Naive thymus-derived CD4-positive, alpha-beta T cell (primary cell): ENCODE data around the gene IRF2BPL. TPM values are rescaled to one million over a fixed set of nuclear protein-coding genes. Genes with fewer than 3 reads are reported as not detected.
A peak's percentile ranks its signal among the peaks of the same experiment; 100 is the strongest.

Experiments used
- ATAC-seq: fragments of 150-1000 bp; cut with Tn5 transposase; 2 replicates; pipeline ENCODE4 v1.10.0; 2021; ENCODE audit warnings: mild to moderate bottlenecking, moderate library complexity
- CTCF ChIA-PET: fragments of 350-600 bp; sonication (Branson Sonifier 250); formaldehyde crosslinking; loops from one replicate; lab custom pipeline; 2021; ENCODE audit warnings: antibody characterized with exemption; lab: Charles Lee
- POLR2A ChIA-PET: fragments of 350-600 bp; sonication (Branson Sonifier 250); formaldehyde crosslinking; loops from one replicate; lab custom pipeline; 2021; ENCODE audit warnings: antibody characterized with exemption, inconsistent platforms; lab: Charles Lee
- DNase-seq, 9 donors: peaks; one replicate each; pipeline versions ENCODE4 v3.0.0 to v3.0.0-alpha.2; 2020 to 2022; ENCODE audit warnings: mixed read lengths in 1 of 9
- H3K27ac ChIP-seq: one replicate; pipeline ENCODE4 v1.7.0; 2013; ENCODE audit warnings: mild to moderate bottlenecking, low read depth, low read length, moderate library complexity
- H3K27me3 ChIP-seq, 2 donors: one replicate each; pipeline ENCODE4 v1.7.0; 2013; ENCODE audit warnings: low read length in 2 of 2, mild to moderate bottlenecking in 2 of 2, moderate library complexity in 2 of 2; ENCODE audit not compliant: control insufficient read depth in 2 of 2, insufficient read depth in 2 of 2
- H3K36me3 ChIP-seq, 3 experiments: 1 replicate in 2 of 3; 2 replicates in 1 of 3; pipeline ENCODE4 v1.7.0; 2013; ENCODE audit warnings: low read length in 3 of 3, mild to moderate bottlenecking in 3 of 3, moderate library complexity in 1 of 3; ENCODE audit not compliant: insufficient read depth in 3 of 3, control insufficient read depth in 2 of 3
- H3K4me1 ChIP-seq, 2 donors: one replicate each; pipeline ENCODE4 v1.7.0; 2013; ENCODE audit warnings: low read length in 2 of 2, mild to moderate bottlenecking in 2 of 2, moderate library complexity in 1 of 2; ENCODE audit not compliant: control insufficient read depth in 2 of 2, insufficient read depth in 2 of 2
- H3K4me3 ChIP-seq: 2 replicates; pipeline ENCODE4 v1.7.0; 2013; ENCODE audit warnings: mild to moderate bottlenecking, low read length
- H3K9me3 ChIP-seq, 3 experiments: 1 replicate in 2 of 3; 2 replicates in 1 of 3; pipeline ENCODE4 v1.7.0; 2013; ENCODE audit warnings: low read length in 3 of 3; ENCODE audit not compliant: control insufficient read depth in 2 of 3
- H3K27ac Mint-ChIP-seq, 9 donors: one replicate each; pipeline ENCODE4 v1.8.0; 2020 to 2022; ENCODE audit warnings: mixed read lengths in 9 of 9, mild to moderate bottlenecking in 8 of 9, moderate library complexity in 5 of 9, inconsistent platforms in 2 of 9
- H3K27me3 Mint-ChIP-seq, 5 donors: one replicate each; pipeline ENCODE4 v1.8.0; 2021 to 2022; ENCODE audit warnings: mixed read lengths in 5 of 5, mild to moderate bottlenecking in 1 of 5
- H3K36me3 Mint-ChIP-seq, 5 donors: one replicate each; pipeline ENCODE4 v1.8.0; 2020 to 2022; ENCODE audit warnings: mixed read lengths in 5 of 5, mild to moderate bottlenecking in 3 of 5, inconsistent platforms in 1 of 5
- H3K4me1 Mint-ChIP-seq, 7 donors: one replicate each; pipeline ENCODE4 v1.8.0; 2020 to 2022; ENCODE audit warnings: mixed read lengths in 7 of 7, mild to moderate bottlenecking in 3 of 7, inconsistent platforms in 1 of 7
- H3K4me3 Mint-ChIP-seq, 10 donors: one replicate each; pipeline ENCODE4 v1.8.0; 2020 to 2022; ENCODE audit warnings: mild to moderate bottlenecking in 10 of 10, mixed read lengths in 10 of 10, moderate library complexity in 6 of 10, inconsistent platforms in 2 of 10
- H3K9me3 Mint-ChIP-seq, 11 donors: one replicate each; pipeline ENCODE4 v1.8.0; 2020 to 2022; ENCODE audit warnings: mixed read lengths in 11 of 11, mild to moderate bottlenecking in 4 of 11, inconsistent platforms in 1 of 11, moderate library complexity in 1 of 11
- intact Hi-C, 2 donors: fragments of 100-400 bp; cut with micrococcal nuclease; formaldehyde crosslinking; loops; one replicate each; pipeline ENCODE4 v1.15.1; 2023
- polyA plus RNA-seq, 2 donors: library from polyadenylated mRNA; unstranded; fragments of 300-500 nt; fragmentation: Illumina TruSeq; gene quantifications; one replicate each; pipeline ENCODE4 v1.2.3, GENCODE V29; 2021
- total RNA-seq, 6 experiments: library from RNA in 5 of 6; stranded (reverse) in 5 of 6; gene quantifications; 1 replicate in 5 of 6; 2 replicates in 1 of 6; pipeline ENCODE4 v1.2.3 and lab custom pipeline; 2021 to 2026

IRF2BPL gene
- total and polyA plus RNA-seq, 7 experiments from 2014 or later: 3.5 to 45.2 (median 33.7) TPM

- Mint-ChIP-seq H3K9me3 (peaks cover 0 to 9% (median 5%) of the 10 kb centered on the region in 11 donors), H3K36me3 (peaks cover 0 to 4% (median 0%) of the 10 kb centered on the region in 5 donors), H3K27me3 (peaks cover 0 to 2% (median 0%) of the 10 kb centered on the region in 5 donors), H3K4me1 (peaks cover 0 to 16% (median 11%) of the 10 kb centered on the region in 7 donors), H3K4me3 (no peak overlapping the region), H3K27ac (no peak overlapping the region)
- ATAC-seq: no peak
- Histone ChIP-seq H3K4me1 (no peaks in the 10 kb centered on the region), H3K27me3 (no peaks in the 10 kb centered on the region), H3K36me3 (no peaks in the 10 kb centered on the region), H3K4me3 (no peak overlapping the region), H3K9me3 (no peaks in the 10 kb centered on the region), H3K27ac (no peak overlapping the region)
- intact Hi-C loops: no loop called here
- DNase-seq: no peak
- POLR2A ChIA-PET: interaction anchor here (1.3 kb wide), 1 partner anchor 13 kb away, joined by 3 read pairs; no protein-coding TSS in a partner anchor
- CTCF ChIA-PET: no interaction called here
Observed at GRCh38 chr14:76984297-76984696, 44.2 kb downstream of the IRF2BPL start.

GRCh38 chr14:76981670-76982069 is 46.8 kb downstream of the IRF2BPL start:
- no peak overlapping the region for H3K4me3 ChIP-seq
- Mint-ChIP-seq H3K36me3 (peaks cover 0 to 4% (median 0%) of the 10 kb centered on the region in 5 donors), H3K27ac (peak overlapping the region in 1 of 9 donors; percentile 46), H3K4me3 (no peak overlapping the region), H3K4me1 (peaks cover 0 to 30% (median 20%) of the 10 kb centered on the region in 7 donors), H3K9me3 (peaks cover 0 to 9% (median 5%) of the 10 kb centered on the region in 11 donors), H3K27me3 (peaks cover 0 to 2% (median 0%) of the 10 kb centered on the region in 5 donors)
- ChIA-PET CTCF (interaction anchor here (1.4 kb wide), 1 partner anchor 70 kb away, joined by 4 read pairs; no protein-coding TSS in a partner anchor), POLR2A (interaction anchor here (0.7 kb wide), 1 partner anchor 37 kb away, joined by 4 read pairs; no protein-coding TSS in a partner anchor)
- no peak overlapping the region for H3K27ac ChIP-seq
- H3K27me3 ChIP-seq: no peaks in the 10 kb centered on the region
- DNase-seq (no peak), ATAC-seq (no peak)
- H3K9me3 ChIP-seq: no peaks in the 10 kb centered on the region
- intact Hi-C loops: no loop called here
- peaks cover 12 to 14% of the 10 kb centered on the region in 2 donors for H3K4me1 ChIP-seq
- H3K36me3 ChIP-seq: no peaks in the 10 kb centered on the region

- ChIA-PET CTCF (interaction anchor here (0.7 to 1.0 kb wide), 2 partner anchors 16 to 102 kb away, joined by 3 read pairs; no protein-coding TSS in a partner anchor), POLR2A (interaction anchor here (1.0 to 2.2 kb wide), 2 partner anchors 10 to 16 kb away, joined by 5 to 13 read pairs; no protein-coding TSS in a partner anchor)
- peak; percentile 40 to 90 (median 65) for DNase-seq
- Histone ChIP-seq H3K36me3 (no peaks in the 10 kb centered on the region), H3K4me1 (peaks cover 12 to 15% of the 10 kb centered on the region in 2 donors), H3K9me3 (no peaks in the 10 kb centered on the region), H3K27ac (peak overlapping the region; percentile 50), H3K27me3 (no peaks in the 10 kb centered on the region), H3K4me3 (no peak overlapping the region)
- H3K4me3 Mint-ChIP-seq: peak overlapping the region in 7 of 10 donors; percentile 1 to 57 (median 35)
- peaks cover 0 to 25% (median 16%) of the 10 kb centered on the region in 7 donors for H3K4me1 Mint-ChIP-seq
- H3K36me3 Mint-ChIP-seq: peaks cover 0 to 4% (median 0%) of the 10 kb centered on the region in 5 donors
- peaks cover 0 to 9% (median 5%) of the 10 kb centered on the region in 11 donors for H3K9me3 Mint-ChIP-seq
- ATAC-seq: peak; percentile 97
- intact Hi-C loops: loop anchor here (1.0 to 5.0 kb wide), 5 partner anchors 15 to 826 kb away; partner anchors contain the start of genes GPATCH2L (in 1 of the 2), GSTZ1 (in 1 of the 2), IRF2BPL (in 1 of the 2) and POMT2 (in 1 of the 2)
- no peaks in the 10 kb centered on the region for H3K27me3 Mint-ChIP-seq
- peak overlapping the region; percentile 29 to 88 (median 82) for H3K27ac Mint-ChIP-seq
Observed at GRCh38 chr14:76977793-76978720, 50.5 kb downstream of the IRF2BPL start.

GRCh38 chr14:76976240-76977005 is 52.1 kb downstream of the IRF2BPL start:
- Histone ChIP-seq H3K27me3 (no peaks in the 10 kb centered on the region), H3K4me1 (peaks cover 12 to 15% of the 10 kb centered on the region in 2 donors), H3K36me3 (no peaks in the 10 kb centered on the region), H3K9me3 (no peaks in the 10 kb centered on the region), H3K27ac (no peak overlapping the region), H3K4me3 (no peak overlapping the region)
- intact Hi-C loops: loop anchor here (2.0 to 5.0 kb wide), 3 partner anchors 14 to 824 kb away; partner anchors contain the start of genes GPATCH2L (in 1 of the 2), GSTZ1 (in 1 of the 2) and POMT2 (in 1 of the 2)
- peaks cover 0 to 25% (median 16%) of the 10 kb centered on the region in 7 donors for H3K4me1 Mint-ChIP-seq
- ATAC-seq (no peak), DNase-seq (no peak)
- no peaks in the 10 kb centered on the region for H3K27me3 Mint-ChIP-seq
- H3K27ac Mint-ChIP-seq: peak overlapping the region in 3 of 9 donors; percentile 16 to 88 (median 82)
- ChIA-PET POLR2A (interaction anchor here (1.0 to 2.2 kb wide), 2 partner anchors 9 to 15 kb away, joined by 5 to 13 read pairs; no protein-coding TSS in a partner anchor), CTCF (no interaction called here)
- H3K9me3 Mint-ChIP-seq: peaks cover 0 to 2% (median under 1%) of the 10 kb centered on the region in 11 donors
- H3K36me3 Mint-ChIP-seq: no peaks in the 10 kb centered on the region
- H3K4me3 Mint-ChIP-seq: peak overlapping the region in 1 of 10 donors; percentile 49

GRCh38 chr14:76975812-76976211 is 52.7 kb downstream of the IRF2BPL start:
- intact Hi-C loops: loop anchor here (2.0 to 5.0 kb wide), 3 partner anchors 13 to 824 kb away; partner anchors contain the start of genes GPATCH2L (in 1 of the 2), GSTZ1 (in 1 of the 2) and POMT2 (in 1 of the 2)
- H3K4me3 Mint-ChIP-seq: no peak overlapping the region
- Histone ChIP-seq H3K36me3 (no peaks in the 10 kb centered on the region), H3K4me3 (no peak overlapping the region), H3K4me1 (peaks cover 12 to 15% of the 10 kb centered on the region in 2 donors), H3K27me3 (no peaks in the 10 kb centered on the region), H3K9me3 (no peaks in the 10 kb centered on the region), H3K27ac (no peak overlapping the region)
- peak overlapping the region in 1 of 9 donors; percentile 33 for H3K27ac Mint-ChIP-seq
- no peaks in the 10 kb centered on the region for H3K27me3 Mint-ChIP-seq
- ChIA-PET POLR2A (no interaction called here), CTCF (no interaction called here)
- no peaks in the 10 kb centered on the region for H3K9me3 Mint-ChIP-seq
- DNase-seq (no peak), ATAC-seq (no peak)
- H3K4me1 Mint-ChIP-seq: peaks cover 0 to 25% (median 16%) of the 10 kb centered on the region in 7 donors
- no peaks in the 10 kb centered on the region for H3K36me3 Mint-ChIP-seq
